Measurements from ENCODE around the gene VGF.

GRCh38 chr7:101169110-101169837 lies 3.9 kb upstream of the VGF start:
- no peak for TF ChIP-seq POLR2A (IDR thresholded peaks at IDR 0.05; ENCODE audit: low read length)
- TF ChIP-seq GATA1 (IDR thresholded peaks at IDR 0.05; ENCODE audit: low read depth, low read length), result no peak
